Myocyte (in vitro differentiated cells): ENCODE data around the gene RXFP2. TPM values are rescaled to one million over a fixed set of nuclear protein-coding genes. Genes with fewer than 3 reads are reported as not detected.
A peak's percentile ranks its signal among the peaks of the same experiment; 100 is the strongest.

Experiments used
- DNase-seq: peaks from one replicate; pipeline ENCODE4 v3.0.0-alpha.2; 2012; ENCODE audit warnings: low read depth
- total RNA-seq: library from RNA; depleted of rRNA; stranded (reverse); fragments of >200 nt; gene quantifications from 2 replicates; pipeline ENCODE4 v1.2.3, GENCODE V29; 2014

The RXFP2 gene
- total RNA-seq, 1 donor from 2014 or later: not detected

DNA sequence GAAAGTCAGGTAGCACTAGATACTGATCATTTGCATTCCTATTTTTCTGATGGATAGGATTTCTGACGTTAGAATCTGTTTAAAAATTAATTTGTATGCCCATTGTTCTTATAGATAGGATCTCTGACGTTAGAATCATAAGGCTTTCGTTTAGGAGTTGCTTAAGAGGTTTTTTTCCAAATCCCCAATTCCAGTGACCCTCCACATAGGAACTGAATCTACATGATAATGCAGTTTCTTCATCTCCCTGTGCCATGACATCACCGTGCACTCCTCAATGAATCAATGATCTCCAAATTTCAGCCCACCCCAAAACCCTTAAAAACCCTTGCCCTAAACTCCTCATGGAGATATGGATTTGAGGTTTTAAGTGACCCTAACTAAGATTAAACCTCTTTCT, 87.2 kb downstream of the RXFP2 start:
- DNase-seq: no peak

DNA sequence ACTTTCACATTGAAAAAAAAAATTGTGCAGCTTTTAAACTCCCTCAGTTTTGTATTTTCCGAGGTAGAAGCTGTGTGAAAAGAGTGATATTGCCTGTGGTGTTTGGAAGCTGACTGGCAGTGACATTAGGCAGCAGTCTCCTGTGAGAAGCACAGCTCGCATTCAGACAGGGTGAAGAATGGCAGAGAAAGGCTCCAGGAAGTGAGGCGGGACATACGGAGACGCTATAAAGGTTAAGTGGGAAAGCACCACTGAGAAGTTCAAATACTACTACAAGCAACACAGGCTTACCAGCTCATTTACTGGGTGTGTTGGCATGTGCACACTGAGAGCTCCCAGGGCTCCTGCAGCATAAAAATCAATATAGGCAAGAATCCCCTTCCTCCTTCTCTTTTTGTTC, 88.4 kb downstream of the RXFP2 start:
- DNase-seq: no peak

DNA sequence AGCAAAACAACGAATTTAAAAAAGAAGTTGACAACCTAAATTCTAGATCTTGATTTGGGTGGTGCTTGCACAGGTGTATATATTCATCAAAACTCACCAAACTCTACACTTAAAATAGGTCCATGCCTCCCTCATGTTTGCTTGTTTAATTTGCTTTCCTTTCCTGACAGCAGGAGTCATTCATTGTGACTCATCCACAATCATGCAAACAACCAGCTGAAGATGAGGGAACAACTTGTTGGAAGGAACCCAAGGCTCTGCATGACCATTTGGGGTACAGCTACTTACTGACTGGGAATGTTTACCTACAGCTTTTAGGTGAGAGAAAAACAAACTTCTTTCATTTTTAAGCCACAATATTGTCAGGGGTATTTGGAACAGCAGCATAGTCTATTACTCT, 96.6 kb downstream of the RXFP2 start:
- peak; percentile 76 for DNase-seq

DNA sequence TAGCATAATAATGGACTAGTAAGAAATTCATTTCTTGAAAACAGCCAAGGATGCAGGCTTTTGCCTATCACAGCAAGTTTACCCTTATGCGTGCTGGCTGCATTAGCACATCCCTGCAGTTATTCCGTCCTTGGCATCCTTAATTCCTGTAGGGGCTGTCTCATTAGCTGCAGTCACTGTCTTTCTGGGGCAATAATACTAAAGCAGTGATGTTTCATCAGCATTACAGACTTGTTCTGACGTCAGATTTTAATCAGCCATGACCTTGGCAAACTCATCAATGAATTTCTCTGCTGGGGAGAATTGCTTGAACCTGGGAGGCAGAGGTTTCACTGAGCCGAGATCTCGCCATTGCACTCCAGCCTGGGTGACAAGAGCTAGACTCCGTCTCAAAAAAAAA, 103.7 kb downstream of the RXFP2 start:
- no peak for DNase-seq

DNA sequence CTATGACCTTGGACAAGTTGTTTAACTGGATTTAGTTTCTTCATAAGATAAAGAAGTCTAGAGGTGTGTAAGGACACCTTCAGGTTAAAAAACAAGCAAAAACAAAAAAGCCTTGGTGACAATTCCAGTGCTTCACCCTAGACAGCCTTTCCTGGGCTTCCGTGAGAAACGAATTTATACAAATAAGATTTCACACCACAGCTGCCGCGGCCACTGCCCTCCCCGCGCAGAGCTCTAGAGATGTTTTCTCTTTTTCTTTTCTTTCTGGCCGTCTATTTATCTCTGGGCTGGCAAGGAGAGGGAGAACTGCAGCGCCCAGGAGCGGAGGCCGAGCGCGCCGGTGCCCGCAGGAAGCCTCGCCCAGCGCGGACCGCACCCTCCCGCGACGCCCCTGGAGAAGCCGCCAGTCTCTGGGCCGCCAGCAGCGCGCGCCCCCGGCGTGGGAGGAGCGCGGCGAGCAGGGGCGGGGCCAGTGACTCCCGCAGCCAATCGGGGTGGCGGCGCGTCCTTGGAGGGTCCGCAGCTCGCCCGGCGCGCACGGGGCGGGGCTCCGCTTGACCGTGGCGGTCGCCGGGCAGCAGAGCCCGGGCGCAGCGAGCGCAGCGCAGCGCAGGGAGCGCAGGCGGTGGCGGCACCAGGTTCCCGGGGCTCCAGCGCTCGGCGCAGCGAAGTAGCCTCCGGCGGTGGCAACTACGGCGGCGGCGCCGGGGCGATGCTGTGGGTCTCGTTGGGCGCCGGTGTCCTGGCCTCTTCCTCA, 107.0 kb downstream of the RXFP2 start:
- peak; percentile 94 for DNase-seq

DNA sequence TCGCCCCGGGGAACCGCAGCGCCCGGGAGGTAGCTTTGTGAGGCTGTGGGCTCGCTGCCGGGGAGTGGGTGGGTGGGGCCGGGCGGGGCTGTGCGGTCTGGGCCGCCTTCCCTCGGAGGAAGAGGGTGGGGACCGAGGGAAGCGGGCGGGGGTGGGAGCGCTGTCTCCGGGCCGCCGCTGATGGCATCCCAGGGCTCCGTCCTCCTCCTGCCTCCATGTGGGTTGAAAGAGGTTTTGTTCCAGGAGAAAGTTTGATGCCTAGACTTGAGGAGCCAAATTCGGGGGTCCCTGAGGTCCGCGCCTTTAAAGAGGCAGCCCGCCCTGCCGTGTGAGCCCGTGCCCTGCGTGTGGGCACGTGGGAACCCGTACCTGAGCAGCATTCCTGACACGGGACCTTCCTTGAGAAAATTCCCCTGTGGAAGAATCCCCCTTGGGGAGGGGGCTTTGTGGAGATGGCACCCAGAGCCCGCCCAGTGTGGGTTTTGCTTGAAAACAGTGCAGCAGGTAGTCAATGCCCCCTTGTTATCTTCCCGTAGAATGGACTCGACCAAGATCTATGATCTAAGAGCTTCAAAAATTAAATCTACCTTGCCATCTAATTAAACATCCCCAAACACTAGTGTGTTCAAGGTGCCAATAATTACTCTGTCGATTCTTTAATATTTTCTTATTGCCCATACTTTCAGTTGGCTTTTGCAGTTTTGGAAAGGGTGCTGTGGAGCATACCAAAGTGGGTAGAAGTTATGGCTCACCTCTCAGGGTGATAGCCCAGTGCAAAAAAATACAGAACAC, 107.8 kb downstream of the RXFP2 start:
- no peak for DNase-seq

DNA sequence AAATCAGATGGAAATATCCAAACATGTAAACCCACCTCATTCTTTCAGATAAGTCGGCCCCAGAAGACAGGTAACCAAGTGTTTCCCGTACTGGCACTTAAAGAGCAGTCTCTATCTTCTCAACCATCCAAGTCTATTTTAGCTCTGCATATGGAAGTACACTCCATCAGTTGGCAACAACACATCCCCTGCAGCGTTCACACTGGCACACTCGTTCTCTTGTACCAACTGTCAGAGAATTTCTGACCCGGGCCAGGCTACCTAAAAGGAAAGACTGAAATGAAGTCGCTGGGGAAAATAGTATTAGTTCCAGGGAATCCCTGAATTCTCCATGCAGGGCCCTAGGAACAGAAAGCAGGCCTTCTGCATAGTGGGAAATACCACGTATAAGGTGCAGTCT, 109.3 kb downstream of the RXFP2 start:
- no peak for DNase-seq

DNA sequence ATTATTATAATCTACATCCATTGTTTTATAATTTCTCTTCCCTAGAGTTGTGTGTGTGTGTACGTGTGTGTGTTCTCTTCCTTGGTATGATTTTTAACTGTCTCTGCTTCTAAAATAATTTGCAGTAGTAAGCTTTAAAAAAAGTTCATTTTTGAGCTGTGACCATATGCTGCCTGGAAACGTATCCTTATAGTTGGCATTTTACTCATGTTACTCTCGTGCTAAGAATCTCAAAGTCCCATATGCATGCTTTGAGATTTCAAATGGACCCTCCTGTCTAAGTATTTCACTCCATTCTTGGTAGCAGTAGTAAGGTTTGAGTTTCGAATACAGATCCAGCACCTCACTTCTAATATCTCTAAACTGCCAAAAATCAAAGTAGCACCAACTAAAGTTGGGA, 109.9 kb downstream of the RXFP2 start:
- DNase-seq: no peak

DNA sequence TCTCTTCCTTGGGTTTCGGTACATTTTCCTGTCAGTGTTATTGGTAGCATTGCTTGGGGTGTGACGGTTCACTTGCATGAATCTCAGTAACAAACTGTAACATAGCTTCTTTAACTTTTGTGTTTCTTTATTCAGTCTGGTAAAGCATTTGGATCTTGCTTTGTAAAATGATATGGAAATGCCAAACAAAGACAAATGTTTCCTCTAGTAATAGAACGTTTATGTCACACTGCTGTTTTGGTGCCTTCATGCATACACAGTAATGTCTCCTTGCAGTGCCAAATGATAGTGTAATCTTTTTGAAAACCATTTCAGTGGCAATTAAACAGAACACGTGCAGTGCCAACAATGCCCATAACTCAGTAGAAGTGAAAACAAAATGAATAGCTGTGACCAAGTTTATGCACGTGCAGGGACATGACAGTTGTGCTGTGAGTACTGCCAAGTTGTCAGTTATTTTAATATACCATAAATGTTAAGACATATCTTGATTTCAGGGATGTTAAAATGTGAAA, 110.8 kb downstream of the RXFP2 start:
- DNase-seq: no peak

DNA sequence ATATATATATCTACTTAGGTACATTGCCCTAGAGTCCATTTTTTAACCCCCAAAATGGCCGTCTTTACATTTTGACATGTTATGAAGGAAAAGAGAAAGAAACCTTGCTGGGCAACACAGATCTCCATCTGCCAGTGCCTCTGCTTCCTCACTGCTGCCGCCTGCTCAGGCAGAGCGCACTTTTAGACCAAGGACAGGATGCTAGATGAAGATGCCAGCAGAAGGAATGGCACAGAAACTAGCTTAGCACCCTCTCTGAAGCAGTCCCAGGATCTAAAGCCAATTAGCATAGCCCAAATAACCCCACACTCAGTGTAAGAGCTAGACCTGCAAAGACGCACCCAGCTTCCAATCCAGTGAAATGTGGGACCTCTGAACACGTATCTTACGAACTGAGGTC, 111.9 kb downstream of the RXFP2 start:
- no peak for DNase-seq
